ENCODE data around the gene EYS.

Gene EYS

DNA sequence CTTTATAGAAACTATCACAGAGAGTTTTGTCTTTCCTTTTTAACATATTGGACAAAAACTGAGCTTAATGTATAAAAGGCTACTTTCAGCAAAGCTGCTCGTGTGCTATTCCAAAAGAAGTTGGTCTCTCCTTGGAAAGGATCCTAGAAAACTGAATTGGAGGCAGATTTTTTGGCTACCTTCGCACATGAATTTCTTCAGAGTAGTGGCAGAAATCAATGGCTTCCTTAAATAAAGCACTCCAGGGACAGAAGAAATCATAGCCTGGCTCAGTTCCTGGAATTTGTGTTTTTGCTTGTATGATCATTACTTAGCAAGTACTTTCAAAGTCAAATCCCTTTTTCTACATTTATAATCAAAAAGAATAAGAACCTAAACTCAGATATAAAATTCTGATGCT, 1291.1 kb downstream of the EYS start:
- DNase-seq, result no peak

DNA sequence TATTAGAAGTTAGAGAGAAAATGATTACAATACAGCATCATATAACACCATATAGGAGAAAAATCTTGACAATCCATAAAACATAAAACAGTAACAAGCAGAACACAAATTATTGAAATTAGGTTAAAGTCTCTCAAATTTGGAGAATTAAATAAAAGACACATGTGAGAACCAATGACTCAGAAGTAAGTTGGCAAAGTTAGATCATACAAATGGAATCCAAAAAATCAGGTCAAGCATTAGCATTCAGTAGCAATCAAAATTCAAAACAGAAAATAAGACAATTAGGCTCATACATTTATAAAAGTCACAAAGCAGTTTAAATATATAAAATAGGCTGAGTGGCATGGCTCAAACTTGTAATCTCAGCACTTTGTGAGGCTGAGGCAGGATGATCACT, 1295.8 kb downstream of the EYS start:
- DNase-seq, result no peak

DNA sequence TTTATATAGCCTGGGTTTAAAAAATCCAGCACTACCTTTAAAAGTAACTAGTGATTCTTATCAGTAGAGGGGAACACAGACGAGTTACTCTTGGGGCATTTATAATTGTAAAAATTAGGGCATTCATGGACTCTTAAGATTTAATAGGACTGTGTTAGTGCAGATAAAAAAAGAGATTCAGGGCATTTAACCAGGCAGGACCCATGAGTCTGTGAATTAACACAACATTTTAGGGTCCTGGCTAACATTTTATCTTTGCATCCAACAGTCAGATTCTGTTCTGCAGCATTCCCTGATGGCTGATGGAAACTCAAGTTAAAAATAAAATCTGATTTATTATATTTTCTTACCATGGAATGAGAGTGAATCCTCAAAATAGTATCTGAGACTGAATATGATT, 1297.1 kb downstream of the EYS start:
- DNase-seq, result no peak

DNA sequence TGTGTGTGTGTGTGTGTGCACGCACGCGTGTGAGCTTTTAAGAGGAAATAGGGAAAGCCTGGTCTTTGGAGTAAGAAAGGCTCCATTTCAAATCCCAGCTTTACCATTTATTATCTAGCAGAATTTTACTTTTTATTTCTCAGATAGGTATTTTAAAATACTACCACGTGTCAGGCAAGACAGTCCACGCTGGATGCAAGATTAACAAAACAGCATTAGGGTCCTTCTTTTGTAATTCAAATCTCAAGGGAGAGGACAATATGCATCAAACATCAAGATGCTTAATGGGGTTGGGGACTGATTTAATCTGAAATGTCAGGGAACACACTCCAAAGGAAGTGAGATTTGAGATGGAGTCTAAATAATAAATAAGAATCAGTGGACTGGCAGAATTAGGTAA, 1302.6 kb downstream of the EYS start:
- DNase-seq, result no peak

DNA sequence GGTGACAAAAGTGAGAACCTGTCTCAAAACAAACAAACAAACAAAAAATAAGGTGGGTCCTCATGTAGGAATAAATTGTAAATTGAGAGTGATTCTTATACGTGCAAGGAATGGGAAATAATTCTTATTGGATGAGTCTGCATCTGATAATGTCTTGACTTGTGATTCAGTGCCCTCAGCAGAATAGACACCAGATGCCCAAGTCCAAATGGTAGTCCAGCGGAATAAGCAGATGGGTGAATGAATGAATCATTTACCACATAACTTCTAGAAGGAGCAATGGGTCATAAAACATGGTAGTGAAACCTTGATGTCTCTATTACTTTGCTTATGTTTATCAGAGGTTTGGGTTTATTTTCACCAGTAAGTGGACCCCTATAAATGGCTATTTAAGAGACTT, 1323.7 kb downstream of the EYS start:
- no peak for DNase-seq

DNA sequence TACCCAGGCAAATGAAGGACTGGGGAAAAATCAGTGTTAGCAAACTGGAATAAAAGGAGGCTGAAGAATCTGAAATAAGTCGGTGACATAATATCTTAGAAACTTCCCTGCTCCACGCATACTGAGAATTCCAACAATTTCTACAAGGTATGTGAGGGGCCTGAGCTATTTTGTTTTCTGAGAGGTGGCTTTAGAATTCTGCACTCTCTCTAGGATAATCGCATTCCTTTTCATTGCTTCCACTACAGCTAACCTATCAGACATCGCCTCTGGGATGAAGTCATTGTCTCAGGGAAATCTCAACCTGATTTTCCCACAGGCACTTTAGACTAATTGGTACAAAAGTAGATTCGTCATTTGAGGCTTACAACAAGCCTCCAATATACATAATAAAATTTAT, 1330.6 kb downstream of the EYS start:
- DNase-seq, result no peak

DNA sequence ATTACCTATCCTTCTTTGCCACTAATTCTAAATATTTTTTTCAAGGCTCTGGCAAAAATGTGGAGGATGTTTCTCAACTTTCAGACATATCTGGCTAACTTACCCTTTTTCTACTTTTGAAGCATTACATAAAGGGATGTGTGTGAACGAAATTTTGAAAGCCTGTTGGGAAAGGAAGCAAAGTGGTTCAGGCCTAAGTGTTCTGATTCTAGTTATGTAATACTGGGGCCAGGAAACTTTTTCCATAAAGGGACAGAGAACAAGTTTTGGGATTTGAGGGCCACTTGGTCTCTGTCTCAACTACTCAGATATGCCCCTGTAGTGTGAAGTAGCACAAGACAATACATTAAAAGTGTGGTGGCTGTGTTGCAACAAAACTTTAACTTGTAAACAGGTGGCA, 1349.6 kb downstream of the EYS start:
- DNase-seq, result no peak

DNA sequence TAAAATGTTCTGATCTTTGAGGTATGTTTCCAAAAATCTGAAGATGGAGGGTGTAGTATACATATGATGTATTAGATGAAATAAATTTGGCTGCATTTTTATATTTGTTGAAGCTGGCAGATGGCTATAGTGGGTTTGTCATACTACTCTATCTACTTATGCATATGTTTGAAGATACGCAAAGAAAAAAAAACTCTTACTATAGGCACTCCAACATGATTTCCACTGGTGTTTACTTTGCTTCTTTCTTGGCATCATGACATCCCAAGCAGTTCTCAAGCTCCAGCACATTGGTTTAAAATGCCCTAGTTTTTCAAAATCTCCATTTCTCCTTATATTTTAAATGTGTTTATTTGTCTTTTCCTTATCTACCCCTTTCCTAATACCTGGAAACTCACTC, 1359.6 kb downstream of the EYS start:
- DNase-seq, result no peak

DNA sequence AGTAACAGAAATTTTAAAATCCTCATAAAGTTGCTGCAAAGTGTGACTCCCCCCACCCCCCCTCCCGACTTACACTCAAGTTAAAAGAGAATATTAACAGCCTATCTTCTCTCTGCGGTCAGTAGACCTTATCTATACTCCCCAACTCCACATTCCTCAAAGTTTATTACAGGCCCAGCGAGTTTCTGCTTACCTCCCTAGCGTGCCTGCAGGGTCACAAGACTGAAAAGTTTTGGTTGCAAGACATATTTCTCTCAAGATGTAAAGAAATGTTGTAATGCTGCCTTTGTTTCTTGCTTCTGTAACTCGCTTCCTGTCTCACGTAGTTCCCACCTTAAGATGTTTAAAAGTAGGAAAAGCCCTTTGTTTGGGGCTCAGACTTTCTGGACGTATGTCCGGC, 1371.8 kb downstream of the EYS start:
- DNase-seq, result no peak

DNA sequence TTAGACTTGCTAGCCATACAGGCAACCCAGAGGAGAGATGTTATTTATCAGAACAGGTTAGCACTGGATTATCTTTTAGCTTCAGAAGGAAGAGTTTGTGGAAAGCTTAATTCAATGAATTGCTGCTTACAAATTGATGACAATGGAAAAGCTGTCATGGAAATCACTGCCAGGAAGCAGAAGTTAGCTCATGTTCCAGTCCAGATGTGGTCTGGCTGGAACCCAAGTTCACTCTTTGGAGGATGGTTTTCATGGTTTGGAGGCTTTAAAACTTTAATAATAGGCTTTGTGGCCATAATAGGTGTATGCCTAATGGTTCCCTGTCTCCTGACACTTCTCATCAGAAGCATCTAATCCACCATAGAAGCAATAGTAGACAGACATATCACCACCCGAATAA, 1372.4 kb downstream of the EYS start:
- no peak for DNase-seq

DNA sequence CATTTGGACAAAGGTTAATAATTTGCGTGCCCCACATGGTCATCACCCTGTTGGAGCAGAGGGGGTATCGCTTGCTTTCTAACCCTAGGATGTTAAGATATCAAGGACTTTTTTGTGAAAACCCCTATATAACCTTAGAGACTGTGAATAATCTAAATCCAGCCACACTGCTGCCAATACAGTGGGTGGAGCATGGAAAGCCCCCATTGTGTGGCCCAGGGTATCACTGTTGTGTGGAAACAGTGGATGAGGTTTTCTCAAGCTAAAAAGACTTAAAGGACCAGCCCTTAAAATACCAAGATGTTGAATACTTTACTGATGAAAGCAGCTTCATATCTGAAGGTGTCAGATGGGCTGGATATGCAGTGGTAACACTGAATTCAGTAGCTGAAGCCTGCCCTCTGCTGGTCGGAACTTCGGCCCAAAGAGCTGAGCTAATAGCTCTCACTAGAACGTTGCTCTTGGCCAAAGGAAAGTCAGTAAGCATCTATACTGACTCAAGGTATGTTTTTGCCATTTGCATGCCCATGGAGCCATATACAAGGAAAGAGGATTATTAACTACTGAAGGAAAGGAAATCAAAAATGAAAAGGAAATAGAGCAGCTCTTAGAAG, 1376.2 kb downstream of the EYS start:
- peak; percentile 82 for DNase-seq

DNA sequence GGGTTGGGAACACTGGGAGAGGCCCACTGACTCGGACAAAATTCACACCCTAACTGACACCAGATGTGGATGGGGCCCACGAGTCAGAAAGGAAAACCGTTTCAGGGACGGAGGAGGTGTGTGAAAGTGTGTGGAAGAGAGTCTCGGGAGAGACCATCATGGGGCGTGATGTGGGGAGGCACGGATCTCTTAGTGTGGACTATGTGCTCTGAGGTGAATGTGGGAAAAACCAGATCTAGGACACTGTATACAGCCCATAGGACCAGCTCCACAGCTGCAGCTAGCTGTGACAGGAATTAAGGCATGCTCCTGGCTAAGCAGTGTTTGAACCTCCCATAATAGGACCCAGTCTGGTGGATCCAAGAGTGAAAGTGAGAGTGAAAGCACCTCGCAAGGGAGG, 1380.1 kb downstream of the EYS start:
- no peak for DNase-seq

DNA sequence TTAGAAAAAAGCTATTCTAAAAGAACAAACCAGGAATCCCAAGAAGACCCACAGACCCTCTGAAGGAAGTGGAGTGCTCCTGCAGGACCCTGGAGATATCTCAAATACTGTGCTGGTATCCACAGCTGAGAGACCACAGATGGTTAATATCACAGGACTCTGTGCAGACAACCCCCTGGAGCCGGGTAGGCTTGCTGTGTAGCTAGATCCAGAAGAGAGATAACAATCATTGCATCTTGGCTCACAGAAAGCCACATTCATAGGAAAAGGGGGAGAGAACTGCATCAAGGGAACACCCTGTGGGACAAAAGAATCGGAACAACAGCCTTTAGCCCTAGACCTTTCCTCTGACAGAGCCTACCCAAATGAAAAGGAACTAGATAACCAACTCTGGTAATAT, 1381.9 kb downstream of the EYS start:
- DNase-seq, result no peak

DNA sequence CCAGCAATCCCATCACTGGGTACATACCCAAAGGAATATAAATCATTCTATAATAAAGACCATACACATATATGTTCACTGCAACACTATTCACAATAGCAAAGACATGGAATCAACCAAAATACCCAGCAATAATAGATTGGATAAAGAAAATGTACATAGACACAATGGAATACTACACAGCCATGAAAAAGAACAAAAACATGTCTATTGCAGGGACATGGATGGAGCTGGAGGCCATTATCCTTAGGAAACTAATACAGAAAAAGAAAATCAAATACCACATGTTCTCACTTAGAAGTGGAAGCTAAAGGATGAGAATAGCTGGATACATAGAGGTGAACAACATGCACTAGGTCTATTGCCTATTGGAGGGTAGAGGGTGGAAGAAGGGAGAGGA, 1396.8 kb downstream of the EYS start:
- no peak for DNase-seq

DNA sequence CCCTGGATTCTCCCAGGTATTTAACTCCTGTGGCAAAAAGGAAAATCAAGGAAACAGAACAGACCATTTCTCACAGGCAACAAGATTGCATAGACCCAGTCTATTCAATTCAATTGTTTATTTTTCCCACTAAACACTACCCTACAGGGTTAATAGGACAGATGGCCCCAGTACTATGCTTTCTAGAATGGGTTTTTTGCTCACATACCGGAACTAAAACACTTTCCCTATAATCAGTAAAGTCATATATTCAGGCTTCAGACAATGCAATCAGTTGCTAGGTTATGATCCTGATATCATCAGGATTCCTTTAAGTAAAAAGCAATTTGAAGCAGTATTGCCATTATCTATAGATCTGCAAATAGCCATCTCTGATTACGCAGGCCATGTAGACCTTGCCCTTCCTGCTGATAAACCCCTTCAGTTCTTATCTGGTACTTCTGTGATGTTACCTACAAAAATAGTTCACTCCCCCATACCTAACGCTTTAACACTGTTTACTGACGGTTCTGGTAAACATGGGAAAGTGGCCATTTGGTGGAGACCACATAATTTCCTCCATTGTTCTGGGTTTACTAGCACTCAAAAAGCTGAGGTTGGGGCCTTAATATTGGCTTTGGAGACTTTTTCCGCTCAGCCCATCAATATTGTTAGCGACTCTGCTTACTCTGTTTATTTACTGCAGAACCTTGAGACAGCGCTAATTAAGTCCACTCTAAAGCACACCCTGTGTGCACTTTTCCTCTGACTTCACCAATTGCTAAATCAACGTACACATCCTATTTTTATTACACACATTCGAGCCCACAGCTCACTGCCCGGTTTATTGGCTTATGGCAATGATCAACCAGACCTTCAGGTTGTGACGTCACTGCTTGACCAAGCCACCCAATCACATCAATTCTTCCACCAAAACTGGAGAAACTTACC, 1405.5 kb downstream of the EYS start:
- DNase-seq, result no peak

DNA sequence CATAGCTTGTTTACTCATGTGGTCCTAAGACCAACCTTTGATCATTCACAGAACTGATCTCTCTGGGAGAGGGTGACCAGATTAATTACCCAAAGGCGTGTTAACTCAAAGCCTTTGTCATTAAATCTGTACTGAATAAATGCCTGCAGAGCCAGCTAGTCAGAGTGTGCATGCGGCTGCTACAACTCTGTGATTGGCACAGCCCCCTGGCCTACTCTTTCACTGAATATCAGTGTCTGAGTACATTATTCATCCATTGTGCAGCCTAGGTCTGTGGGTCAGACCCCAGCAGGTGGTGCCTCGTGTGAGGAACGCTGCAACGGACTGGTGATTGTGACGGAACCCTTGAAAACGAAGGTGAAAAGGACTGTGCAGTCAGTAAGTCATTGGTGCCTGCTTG, 1407.8 kb downstream of the EYS start:
- no peak for DNase-seq

DNA sequence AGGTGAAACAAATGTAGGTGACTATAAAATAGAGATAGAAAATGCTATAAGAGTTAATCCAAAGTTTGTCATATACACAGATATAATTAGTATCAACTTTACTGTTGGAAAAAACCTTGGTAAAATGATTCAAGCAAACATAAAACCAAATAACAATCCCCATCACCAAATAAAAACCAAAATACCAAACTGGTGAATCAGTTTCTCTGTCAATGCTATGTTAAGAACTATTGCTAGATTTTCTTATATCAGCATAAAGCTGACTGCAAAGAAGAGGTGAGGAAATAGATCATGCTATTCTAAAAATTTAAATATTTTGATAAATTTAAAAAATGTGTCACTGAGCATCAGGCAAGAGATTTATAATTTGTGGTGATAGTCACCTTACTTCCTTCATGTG, 1413.0 kb downstream of the EYS start:
- no peak for DNase-seq

DNA sequence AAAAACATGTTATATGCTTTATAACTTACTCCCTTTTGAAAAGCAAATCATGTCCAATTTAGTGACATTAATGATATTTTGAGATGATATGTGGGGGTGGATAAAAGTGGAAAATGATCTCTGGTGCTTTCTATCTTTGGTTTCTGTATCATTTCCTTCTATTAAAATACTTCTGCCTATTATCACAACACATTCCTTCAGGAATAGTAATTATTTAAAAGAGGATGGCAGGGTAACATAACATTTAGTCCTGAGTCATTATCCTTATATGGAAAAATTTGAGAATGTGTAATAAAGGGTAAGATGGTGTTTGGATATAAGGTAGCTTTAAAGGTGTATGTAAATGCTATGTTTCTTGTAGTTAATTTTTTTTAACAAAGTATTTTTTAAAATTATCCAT, 1413.7 kb downstream of the EYS start:
- no peak for DNase-seq

DNA sequence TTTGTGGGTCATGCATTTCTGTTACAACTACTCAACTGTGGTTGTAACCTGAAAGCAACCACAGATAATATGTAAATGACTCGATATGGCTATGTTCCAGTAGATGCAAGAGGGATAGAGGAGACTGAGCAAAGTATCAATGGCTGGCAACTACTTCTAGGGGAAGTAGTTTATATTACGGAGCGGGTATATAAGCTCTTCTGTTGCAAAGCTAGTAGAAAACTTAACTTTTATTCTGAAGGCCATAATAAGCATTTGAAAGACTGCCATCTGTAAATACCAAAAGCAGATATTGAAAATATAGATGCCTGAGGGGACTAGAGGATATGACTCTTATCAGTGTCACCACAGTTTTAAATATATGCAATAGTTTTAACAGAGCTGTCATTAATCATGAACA, 1416.2 kb downstream of the EYS start:
- DNase-seq, result no peak

DNA sequence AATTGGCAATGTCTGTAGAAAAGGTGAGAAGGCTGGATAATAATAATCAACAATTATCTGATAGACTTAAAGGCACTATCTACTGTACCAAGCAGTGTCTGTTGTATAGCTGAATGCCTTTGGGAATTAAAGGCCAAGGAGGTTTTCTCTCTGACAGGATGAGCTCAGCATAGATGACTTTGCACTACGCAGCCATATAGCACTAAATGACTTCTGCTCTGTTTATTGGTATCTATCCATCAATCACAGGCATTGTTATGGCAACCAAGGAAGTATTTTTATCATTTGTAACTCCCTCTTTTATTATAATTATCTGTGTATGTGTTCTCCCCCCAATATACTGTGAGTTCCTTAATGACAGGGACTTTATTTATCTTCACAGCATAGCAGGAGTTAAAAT, 1417.1 kb downstream of the EYS start:
- no peak for DNase-seq

DNA sequence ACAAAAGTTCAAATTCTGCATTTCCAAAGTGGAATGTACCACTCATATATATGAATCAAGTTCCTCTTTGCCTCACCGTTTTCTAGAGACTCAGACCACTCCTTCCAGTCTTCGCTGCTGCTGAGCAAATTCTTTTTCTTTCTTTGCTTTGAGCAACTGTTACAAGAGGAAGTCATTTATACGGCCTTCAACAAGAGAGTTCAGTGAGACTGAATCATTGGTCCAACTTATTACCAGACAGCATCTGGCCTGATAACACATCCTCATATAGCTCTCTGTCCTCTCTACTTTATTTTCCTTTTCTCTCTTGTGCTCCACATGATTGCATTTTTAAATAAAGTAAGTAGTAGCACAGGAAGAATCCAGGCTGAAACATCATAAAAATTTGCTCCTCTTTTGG, 1418.7 kb downstream of the EYS start:
- DNase-seq, result peak; percentile 16

DNA sequence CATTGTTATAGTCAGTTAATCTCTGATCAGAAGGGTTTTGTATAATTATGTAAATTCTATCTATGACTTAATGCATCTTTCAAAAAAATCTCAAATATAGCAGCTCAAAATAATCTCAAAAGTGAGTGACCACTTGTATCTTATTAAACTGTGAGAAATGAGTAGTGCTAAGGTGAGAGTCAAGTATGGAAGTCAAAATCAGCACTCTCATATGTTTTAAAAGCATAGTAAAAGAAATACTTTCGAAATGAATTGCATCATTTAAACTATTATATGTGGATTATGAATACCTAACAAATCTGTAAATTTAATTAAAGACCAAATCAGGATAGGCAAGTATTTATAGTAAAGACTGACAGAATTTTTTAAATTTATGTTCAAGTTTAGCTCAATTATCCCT, 1425.9 kb downstream of the EYS start:
- no peak for DNase-seq

DNA sequence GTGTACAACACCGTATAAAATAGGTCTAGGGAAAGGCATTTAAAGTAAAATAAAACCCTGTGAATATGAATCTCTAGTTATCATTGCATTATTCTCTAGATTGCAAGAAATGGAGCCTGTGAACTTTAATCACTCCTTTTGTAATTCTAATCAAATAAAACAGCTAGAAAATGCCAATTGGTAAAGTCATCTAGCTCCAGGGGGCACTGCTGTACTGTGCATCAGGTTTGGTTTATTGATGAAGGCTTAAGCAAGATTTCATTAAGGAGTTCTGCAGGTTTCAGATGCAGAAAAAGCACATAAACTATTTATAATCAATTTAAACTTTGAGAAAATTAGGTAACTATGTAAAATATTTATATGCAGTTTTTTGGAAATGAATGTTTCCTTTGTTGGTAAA, 1426.5 kb downstream of the EYS start:
- peak; percentile 60 for DNase-seq

DNA sequence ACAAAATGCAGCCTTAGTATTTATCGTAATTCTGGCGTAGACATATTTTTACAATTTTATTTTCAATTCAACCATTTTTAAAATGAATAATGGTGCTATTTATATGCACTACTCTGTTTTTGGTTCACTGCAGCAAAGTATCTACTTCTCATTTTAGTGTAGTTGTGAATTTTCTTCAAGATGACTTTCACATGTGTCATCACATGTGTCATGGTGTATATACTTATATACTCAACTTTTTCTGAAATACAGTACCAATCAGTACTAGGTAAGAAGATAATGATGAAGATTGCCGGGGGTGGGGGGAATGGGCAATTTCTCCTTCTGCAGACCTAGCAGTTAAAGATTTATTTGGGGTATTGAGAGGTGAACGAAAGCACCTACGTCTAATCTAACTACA, 1436.9 kb downstream of the EYS start:
- DNase-seq, result no peak

DNA sequence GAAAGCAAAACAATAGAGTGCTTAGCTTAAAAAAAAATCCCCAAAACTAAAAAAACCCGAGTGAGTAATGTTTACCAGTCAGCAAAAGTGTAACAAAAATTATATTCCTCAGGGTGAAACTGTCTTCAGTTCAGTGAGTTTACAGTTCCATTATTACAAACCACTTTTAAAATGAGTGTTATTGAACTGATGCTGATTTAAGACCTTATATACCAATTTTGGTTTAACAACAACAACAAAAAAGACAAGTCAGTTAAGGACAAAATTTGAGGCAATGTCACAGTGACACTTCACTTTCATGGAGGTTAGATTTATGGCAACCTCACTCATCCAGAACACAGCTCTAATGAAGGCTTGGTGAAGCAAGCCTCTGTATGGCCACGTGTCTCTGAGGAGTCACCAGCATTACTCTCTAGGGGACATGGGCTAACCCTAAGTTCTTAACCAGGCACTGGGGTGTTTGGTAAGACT, 1440.6 kb downstream of the EYS start:
- no peak for DNase-seq

All from hematopoietic multipotent progenitor cell treated with erythropoietin and hydrocortisone succinate and interleukin-3 and kit ligand, for 4 days (in vitro differentiated cells).